Measurements from ENCODE around the gene GPR171. TPM values are rescaled to one million over a fixed set of nuclear protein-coding genes. Genes with fewer than 3 reads are reported as not detected.

Gene GPR171
- total RNA-seq, 1 donor from 2014 or later, result not detected

GRCh38 chr3:151197228-151197627, 5.8 kb downstream of the GPR171 start:
- no peaks in the 10 kb centered on the region for H3K4me1 Mint-ChIP-seq
- H3K27ac Mint-ChIP-seq, result no peak overlapping the region
- H3K79me2 ChIP-seq (ENCODE audit: low read depth), result no peaks in the 10 kb centered on the region
- H3F3A ChIP-seq (ENCODE audit: low read depth), result no peaks in the 10 kb centered on the region
- H3K9me3 Mint-ChIP-seq, result no peaks in the 10 kb centered on the region
- H2AFZ ChIP-seq (replicated peaks), result no peak overlapping the region
- H3K27me3 Mint-ChIP-seq (ENCODE audit: insufficient read depth, low read depth), result no peaks in the 10 kb centered on the region
- no peak overlapping the region for H3K27ac ChIP-seq
- no peaks in the 10 kb centered on the region for H3K27me3 ChIP-seq
- H3K36me3 ChIP-seq, result no peaks in the 10 kb centered on the region
- no peak for TF ChIP-seq EZH2phosphoT487 (IDR thresholded peaks at IDR 0.05)
- TF ChIP-seq EZH2 (IDR thresholded peaks at IDR 0.05), result no peak
- no peak for TF ChIP-seq CTCF (IDR thresholded peaks at IDR 0.05)
- no peaks in the 10 kb centered on the region for H3K4me1 ChIP-seq
- H3K4me3 Mint-ChIP-seq, result no peak overlapping the region
- H3K9ac ChIP-seq, result no peak overlapping the region
- H3K4me3 ChIP-seq, result no peak overlapping the region
- no peaks in the 10 kb centered on the region for H3K9me3 ChIP-seq (ENCODE audit: low read depth)
- H3K4me2 ChIP-seq, result no peak overlapping the region
- no peak for DNase-seq (ENCODE audit: low spot score)
- H4K20me1 ChIP-seq (ENCODE audit: low read depth), result no peaks in the 10 kb centered on the region
- peaks cover 5% of the 10 kb centered on the region for H3K36me3 Mint-ChIP-seq

DNA sequence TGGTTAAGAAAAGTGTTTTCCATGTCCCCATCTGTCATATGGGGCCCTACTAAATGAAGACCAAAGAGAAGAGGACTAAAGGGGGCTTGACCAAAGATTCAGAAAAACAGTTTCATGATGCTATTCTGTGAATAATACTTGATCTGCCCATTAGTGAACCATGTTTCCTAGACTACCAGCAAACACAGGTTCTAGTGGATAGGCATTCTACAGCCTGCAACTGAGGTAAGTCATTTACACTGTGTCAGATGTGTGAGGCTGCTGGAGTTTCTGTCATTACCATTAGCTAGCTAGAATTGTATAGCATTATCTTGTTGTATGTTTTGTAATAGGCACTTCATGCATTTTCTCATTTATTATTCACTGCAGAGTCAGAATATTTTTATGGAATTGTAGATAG, 6.6 kb downstream of the GPR171 start:
- Histone ChIP-seq H3K9me3 (ENCODE audit: low read depth) (no peaks in the 10 kb centered on the region), H2AFZ (replicated peaks) (no peak overlapping the region), H3K4me1 (no peaks in the 10 kb centered on the region), H3K9ac (no peak overlapping the region), H3K36me3 (no peaks in the 10 kb centered on the region), H3K4me2 (no peak overlapping the region), H3F3A (ENCODE audit: low read depth) (no peaks in the 10 kb centered on the region), H3K27me3 (no peaks in the 10 kb centered on the region), H4K20me1 (ENCODE audit: low read depth) (no peaks in the 10 kb centered on the region), H3K4me3 (no peak overlapping the region), H3K27ac (no peak overlapping the region), H3K79me2 (ENCODE audit: low read depth) (no peaks in the 10 kb centered on the region)
- H3K4me3 Mint-ChIP-seq, result no peak overlapping the region
- no peak overlapping the region for H3K27ac Mint-ChIP-seq
- TF ChIP-seq EZH2phosphoT487 (IDR thresholded peaks at IDR 0.05), result no peak
- no peak for TF ChIP-seq CTCF (IDR thresholded peaks at IDR 0.05)
- no peak for TF ChIP-seq EZH2 (IDR thresholded peaks at IDR 0.05)
- peaks cover 5% of the 10 kb centered on the region for H3K36me3 Mint-ChIP-seq
- no peaks in the 10 kb centered on the region for H3K4me1 Mint-ChIP-seq
- H3K9me3 Mint-ChIP-seq, result no peaks in the 10 kb centered on the region
- no peaks in the 10 kb centered on the region for H3K27me3 Mint-ChIP-seq (ENCODE audit: insufficient read depth, low read depth)
- no peak for DNase-seq (ENCODE audit: low spot score)

DNA sequence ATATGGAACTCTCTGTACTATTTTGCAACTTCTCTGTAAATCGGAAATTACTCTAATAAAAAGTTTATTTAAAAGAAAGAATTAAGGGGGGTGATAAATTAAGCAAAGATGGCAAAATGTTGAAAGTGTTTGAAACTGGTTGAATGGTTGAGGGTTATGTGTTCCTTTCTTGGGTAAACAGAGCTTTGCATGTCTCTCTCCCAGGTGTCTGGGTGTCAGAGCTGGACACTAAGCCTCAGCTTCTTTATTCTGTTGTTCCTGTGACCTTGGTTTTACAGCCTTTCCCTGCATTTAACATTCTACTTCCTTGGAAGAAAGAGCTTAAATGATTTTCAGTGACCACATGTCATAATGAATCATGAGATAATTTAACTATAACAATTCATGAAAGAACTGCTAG, 7.2 kb downstream of the GPR171 start:
- Histone ChIP-seq H2AFZ (replicated peaks) (no peak overlapping the region), H3K9me3 (ENCODE audit: low read depth) (no peaks in the 10 kb centered on the region), H3K27ac (no peak overlapping the region), H3K79me2 (ENCODE audit: low read depth) (no peaks in the 10 kb centered on the region), H3K9ac (no peak overlapping the region), H3K4me3 (no peak overlapping the region), H3K4me1 (no peaks in the 10 kb centered on the region), H4K20me1 (ENCODE audit: low read depth) (no peaks in the 10 kb centered on the region), H3K27me3 (no peaks in the 10 kb centered on the region), H3K36me3 (no peaks in the 10 kb centered on the region), H3K4me2 (no peak overlapping the region), H3F3A (ENCODE audit: low read depth) (no peaks in the 10 kb centered on the region)
- Mint-ChIP-seq H3K9me3 (no peaks in the 10 kb centered on the region), H3K36me3 (peaks cover 11% of the 10 kb centered on the region), H3K4me1 (no peaks in the 10 kb centered on the region), H3K4me3 (no peak overlapping the region), H3K27me3 (ENCODE audit: insufficient read depth, low read depth) (no peaks in the 10 kb centered on the region), H3K27ac (no peak overlapping the region)
- TF ChIP-seq EZH2 (IDR thresholded peaks at IDR 0.05) (no peak), CTCF (IDR thresholded peaks at IDR 0.05) (no peak), EZH2phosphoT487 (IDR thresholded peaks at IDR 0.05) (no peak)
- DNase-seq (ENCODE audit: low spot score), result no peak
